GM04503 (cell line): ENCODE results near the gene ZNF22.

Source experiments
- DNase-seq: peaks from one replicate; pipeline ENCODE4 v3.0.0-alpha.2; 2012; ENCODE audit warnings: low read depth

Gene ZNF22

GRCh38 chr10:44977287-44978212, 23.2 kb upstream of the ZNF22 start:
- no peak for DNase-seq

GRCh38 chr10:44978213-44978569, 22.5 kb upstream of the ZNF22 start:
- DNase-seq: no peak

DNA sequence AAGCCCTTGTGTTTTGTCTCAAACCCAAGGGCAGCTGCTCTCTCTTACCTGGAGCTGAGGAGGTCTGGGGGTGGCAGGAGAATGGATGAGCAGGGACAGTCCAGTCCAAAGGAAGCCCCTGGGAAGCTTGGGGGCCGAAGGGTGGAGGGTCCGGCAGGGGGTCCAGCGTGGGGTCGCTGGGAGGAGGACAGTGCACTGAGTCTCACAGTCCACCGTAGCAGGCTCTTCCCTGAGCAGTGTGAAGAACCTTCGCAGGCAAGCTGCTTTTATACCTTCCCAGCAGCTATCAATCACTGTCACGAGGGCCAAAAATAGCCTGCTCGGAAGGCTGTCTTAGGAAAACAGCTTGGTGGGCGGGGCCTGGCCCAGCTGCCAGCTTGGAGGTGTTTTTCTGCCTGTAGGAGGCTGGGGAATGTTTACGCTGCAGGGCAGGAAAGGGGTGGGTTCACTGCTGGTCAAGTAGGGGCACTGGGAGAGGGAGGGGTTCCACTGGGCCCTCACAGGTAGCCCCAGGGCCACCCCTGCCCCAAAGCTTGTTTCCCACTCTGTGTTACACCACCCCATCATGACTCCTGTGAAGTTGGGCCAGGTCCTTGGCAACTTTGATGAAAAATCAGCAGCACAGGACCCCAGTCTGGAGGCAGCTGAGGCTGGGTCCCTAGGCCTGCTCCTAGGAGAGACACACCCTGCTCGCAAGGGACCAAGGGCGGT, 22.0 kb upstream of the ZNF22 start, which contains the start of gene DEPP1:
DEPP1 (minus strand) TSS at position 240 of the 711 bp plus-strand sequence. CDS start 779 bp downstream, outside the sequence.
- no peak for DNase-seq

DNA sequence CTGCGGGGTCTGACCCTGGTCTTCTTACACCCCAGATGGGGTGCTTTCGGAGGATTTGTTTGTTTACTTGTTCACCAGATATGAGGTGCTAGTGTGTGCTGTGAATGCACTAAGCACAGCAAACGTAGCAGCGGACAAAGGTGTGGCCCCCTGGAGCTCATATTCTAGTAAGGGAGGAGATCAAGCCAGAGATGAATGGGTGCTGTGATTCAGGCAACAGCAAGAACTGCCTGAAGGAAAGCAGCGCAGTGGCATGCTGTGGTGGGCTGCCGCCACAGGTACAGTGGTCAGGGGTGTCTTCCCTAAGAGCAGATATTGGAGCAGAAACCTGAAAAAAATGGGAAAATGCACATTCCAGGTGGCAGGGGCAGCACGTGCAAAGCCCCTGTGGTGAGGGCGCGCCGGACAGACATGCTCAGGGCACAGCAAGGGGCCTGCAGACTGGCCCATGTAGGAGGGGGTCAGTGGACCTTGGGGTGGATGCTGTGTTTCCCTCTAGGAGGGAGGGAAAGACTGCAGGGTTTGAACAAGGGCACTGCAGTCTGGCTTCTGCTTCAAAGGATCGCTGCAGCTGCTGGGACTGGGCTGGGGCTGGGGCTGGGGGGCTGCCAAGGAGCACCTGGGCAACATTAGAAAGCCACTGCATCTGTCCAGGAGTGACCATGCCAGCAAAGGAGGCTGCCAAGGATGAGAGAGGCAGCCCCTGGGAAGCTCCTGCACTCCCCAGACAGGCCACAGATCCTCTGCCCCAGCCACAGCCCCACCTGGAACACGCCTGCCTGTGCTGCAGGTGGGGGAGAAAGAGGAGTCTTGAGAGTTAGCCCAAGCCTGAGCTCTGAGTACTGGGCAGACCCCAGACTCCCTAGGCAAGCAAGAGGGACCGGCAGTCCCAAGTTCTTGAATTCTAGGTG, 21.2 kb upstream of the ZNF22 start:
- no peak for DNase-seq

DNA sequence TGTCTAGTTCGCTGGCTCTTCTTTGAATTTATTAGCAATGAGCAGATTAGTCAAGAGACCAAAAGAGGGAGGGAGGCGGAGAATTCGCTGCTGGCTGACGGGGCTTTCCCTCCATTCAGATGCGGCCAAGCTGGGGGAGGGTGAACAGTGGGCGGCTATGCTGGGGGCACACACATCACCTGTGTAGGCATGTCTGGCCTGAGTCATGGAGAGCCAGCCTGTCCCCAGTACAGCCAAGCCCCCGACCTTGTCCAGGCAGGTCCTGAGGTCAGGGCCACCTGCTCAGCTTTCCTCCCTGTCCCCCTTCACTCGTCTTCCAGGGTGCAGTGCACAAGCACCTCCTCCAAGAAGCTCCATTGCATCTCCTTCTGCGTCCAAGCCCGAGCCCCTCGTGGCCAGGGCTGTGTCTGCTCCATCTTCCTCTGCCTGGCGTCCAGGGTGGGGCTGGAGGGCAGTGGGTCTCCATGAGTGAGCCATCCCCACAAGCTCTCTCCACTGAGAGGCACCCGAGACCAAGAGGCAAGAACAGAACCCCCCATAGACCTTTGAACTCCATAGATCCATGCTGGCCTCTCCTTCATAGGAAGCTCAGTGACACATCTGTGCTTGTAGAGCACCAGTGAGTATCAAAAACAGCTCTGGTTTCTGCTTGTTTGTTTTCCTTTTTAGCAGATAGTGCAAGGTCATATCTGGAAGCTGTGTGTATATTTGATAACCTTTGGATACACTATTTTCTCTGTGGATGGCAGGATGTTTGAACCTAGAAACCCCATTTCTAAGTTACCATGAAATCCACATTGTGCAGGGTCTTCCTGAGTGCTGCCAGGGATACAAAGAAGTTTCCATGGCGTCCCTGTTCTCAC, 20.2 kb upstream of the ZNF22 start:
- DNase-seq: no peak

DNA sequence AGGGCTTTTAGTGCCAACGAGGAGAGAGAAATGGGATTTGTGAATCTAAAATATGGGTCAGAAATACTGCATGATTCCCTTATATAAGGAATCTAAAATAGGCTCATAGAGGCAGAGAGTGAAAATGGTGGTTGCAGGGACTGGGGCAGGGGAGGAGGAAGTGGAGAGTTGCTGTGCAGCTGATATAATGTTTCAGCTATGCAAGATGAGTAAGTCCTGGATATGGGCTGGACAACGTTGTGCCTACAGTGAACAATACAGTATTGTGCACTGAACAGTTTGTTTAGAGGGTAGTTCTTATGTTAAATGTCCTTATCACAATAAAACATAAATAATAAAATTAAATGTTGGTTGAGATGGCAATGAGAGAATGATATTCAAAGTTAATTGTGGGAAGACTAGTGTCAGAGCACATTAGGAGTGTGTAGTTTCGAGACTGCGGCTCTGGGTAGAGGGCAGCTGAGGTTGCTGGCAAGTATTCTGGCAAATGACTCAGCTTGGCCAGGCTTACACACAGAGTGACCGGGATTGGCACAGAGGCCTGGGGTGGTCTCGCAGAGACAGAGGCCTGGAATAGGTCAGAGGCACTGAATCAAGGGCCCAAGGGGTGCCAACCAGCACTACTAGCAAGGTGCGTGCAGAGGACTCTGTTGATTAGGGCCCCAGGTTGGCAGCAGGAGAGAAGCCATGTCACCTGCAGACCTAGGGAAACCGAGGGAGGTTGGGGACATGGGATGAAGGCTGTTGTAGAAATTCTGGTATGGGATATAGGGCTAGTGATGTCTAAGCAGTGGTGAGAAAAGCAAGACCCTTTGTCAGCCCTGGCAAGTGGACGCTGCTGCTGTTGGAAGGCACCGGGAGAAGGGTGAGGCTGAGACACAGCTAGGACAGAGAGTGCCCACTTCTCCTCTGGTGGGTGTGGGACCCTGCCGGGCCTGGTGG, 19.3 kb upstream of the ZNF22 start:
- DNase-seq: peak; percentile 69

DNA sequence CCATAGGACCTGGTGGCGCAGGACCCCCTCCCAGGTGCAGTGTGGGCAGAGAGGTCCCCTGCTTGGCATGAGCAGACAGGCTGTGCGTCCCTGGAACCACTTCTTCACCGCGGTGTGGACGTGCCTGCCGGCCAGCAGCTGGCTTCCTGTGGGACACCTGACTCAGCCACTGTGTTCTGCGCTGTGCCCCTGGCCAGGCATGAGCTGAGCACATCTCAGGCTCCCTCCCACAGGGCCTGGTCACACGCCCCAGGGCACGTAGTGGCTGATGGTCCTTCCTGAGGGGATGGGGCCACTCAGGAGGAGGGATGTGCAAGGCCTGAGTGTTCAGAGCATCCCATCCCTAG, 18.6 kb upstream of the ZNF22 start:
- no peak for DNase-seq

DNA sequence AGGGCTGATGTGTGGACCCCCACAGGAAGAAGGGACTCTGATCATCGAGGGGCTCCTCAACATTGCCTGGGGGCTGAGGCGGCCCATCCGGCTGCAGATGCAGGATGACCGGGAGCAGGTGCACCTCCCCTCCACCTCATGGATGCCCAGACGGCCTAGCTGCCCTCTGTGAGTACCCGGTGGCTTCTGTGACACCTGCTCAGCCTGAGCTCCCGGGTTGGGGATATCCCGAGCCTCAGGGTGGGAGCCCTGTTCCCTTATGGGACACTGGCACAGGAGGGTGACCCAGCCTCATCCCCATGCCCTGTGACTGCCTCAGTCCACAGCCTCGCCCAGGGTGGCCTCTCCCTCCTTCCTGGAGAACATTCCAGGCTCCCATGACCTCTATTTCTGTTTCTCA, 18.2 kb upstream of the ZNF22 start:
- no peak for DNase-seq

- no peak for DNase-seq
These were observed 17.4 kb upstream of the ZNF22 start for GRCh38 chr10:44983066-44983894.

DNA sequence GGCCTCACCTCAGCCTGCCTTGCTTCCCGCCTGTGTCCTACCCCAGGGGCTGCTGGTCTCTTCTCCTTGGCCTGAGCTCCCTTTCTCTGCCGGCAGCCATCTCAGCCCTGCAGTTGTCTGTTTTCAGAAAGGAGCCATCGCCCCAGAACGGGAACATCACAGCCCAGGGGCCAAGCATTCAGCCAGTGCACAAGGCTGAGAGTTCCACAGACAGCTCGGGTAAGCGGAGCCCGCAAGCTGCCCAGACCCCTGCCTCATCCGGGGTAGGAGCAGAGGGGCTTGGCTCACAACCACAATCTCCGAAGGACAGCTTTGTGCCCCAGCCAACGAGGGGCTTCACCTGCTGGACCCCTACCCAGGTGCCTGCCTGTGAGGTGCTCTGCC, 16.8 kb upstream of the ZNF22 start:
- no peak for DNase-seq

GRCh38 chr10:44984671-44985101, 16.0 kb upstream of the ZNF22 start:
- no peak for DNase-seq

DNA sequence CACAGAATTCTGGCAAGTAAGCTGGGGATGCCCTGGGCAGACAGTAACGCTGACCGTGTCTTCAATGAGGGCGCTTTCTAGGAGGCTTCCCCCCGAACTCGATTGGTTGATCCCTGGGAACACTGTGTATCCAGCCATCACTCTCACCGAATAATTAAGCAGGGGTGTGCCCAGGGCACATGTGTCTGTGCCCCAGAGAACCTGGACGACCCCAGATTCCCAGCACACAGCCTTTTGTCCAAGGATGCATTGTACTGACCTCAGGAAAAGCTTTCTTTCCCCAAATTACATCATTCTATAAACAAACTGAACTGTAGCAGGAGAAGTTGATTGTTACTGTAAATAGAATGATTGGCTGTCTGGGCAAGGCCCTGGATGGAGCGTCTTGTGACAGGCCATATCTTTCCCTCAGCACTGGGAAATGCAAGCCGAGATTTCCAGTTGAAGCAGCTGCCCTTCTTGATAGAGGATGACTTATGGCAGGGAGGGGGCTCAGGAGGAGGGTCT, 15.5 kb upstream of the ZNF22 start:
- no peak for DNase-seq

DNA sequence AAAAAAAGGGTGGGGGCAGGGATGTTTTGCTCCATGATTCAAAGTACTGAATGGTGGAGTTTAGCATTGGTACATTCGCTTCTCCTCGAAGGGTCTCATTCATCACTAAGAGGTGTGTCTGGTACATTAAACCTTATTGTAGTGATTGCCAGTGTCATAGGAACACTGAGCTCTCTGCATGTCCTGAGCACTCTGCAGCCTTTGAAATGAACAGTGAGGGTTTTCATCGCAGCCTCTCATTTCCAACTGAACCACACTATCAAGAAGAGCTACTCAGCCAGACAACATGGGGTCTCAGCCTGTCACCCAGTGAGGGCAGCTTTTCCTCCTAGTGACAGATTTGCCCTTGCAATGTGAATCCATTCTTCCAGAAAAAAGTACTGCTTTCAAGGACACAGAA, 14.5 kb upstream of the ZNF22 start:
- DNase-seq: no peak

- DNase-seq: no peak
These were observed 14.1 kb upstream of the ZNF22 start for GRCh38 chr10:44986670-44987069.

DNA sequence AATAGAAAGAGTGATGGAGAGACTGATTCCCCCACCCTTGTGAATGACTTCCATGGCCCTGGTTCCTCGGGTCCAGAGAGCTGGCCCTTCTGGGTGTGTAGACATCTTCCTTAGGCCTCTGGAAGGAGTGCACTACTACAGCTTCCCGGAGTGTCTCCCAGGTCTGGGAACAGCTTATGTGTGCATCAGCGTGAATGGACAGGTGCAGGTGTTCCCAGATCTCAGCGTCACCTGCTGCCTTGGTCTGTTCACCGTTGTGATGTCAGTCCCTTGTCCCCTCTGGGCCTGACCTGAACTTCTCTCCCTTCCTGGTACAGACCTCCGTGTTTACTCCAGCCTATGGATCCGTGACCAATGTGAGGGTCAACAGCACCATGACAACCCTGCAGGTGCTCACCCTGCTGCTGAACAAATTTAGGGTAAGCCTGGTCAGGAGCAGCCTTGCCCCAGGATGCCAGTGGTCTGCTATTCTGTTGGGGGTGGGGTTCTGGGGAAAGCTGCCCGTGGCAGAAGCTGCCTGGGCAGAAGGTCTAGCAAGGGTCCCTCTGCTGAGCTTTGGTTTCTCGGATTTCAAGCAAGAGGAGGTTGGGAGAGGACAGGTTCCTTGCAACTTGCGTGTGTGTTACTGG, 11.7 kb upstream of the ZNF22 start:
- DNase-seq: no peak

GRCh38 chr10:44989597-44990301, 11.0 kb upstream of the ZNF22 start:
- DNase-seq: no peak

GRCh38 chr10:44990302-44990655, 10.4 kb upstream of the ZNF22 start:
- no peak for DNase-seq

DNA sequence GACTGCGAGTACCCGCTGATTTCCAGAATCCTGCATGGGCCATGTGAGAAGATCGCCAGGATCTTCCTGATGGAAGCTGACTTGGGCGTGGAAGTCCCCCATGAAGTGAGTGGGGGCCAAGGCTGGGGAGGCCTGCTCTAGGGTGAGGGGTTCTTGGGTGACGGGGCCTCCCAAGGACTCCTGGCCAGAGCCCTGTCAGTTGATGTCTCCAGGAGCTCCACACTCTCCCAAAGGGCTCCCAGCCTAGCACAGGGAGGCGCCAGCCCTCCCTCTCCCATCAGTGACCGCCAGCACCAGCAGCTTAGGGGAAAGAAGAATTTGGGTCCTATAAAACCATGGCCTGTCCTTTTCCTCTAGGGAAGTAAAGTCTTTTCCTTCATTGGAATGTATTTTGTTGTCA, 9.8 kb upstream of the ZNF22 start:
- DNase-seq: no peak
